Measurements from ENCODE around the gene ANKRD44. TPM values are rescaled to one million over a fixed set of nuclear protein-coding genes. Genes with fewer than 3 reads are reported as not detected.

ANKRD44 gene
- total RNA-seq, 1 experiment from 2014 or later, result 7.8 TPM

GRCh38 chr2:197256021-197256420 lies 54.6 kb downstream of the ANKRD44 start:
- CTCF ChIA-PET, result no interaction called here
- Histone ChIP-seq H3K9me3 (ENCODE audit: control insufficient read depth, insufficient read depth, low read depth, low read length) (no peaks in the 10 kb centered on the region), H3K4me1 (ENCODE audit: control insufficient read depth, insufficient read depth, low read length) (no peaks in the 10 kb centered on the region), H3K27me3 (ENCODE audit: control insufficient read depth, insufficient read depth, low read length) (no peaks in the 10 kb centered on the region), H3K27ac (ENCODE audit: low read length) (no peak overlapping the region), H3K4me3 (ENCODE audit: low read depth in 2 of 2, low read length in 2 of 2) (no peak overlapping the region), H3K36me3 (ENCODE audit: control insufficient read depth, insufficient read depth, low read length) (no peaks in the 10 kb centered on the region)
- no peak for ATAC-seq
- no peak for DNase-seq (ENCODE audit: low read depth, low spot score)
- BruUV-seq (replicated peaks), result no TSS peak
- intact Hi-C loops (cut with micrococcal nuclease; ENCODE audit: unreplicated experiment) (no loop called here), in situ Hi-C loops (cut with HindIII; ENCODE audit: low pct_unique_long_range_greater_than_20kb, low sequenced_read_pairs) (no loop called here)
- TF ChIP-seq CTCF (IDR thresholded peaks at IDR 0.05), result no peak
- TF ChIP-seq SIN3A (IDR thresholded peaks at IDR 0.05; ENCODE audit: borderline replicate concordance, insufficient read depth, low read depth, low read length), result no peak
- TF ChIP-seq POLR2AphosphoS5 (IDR thresholded peaks at IDR 0.05; ENCODE audit: low read depth, low read length), result no peak
- TF ChIP-seq, protein P1, sequence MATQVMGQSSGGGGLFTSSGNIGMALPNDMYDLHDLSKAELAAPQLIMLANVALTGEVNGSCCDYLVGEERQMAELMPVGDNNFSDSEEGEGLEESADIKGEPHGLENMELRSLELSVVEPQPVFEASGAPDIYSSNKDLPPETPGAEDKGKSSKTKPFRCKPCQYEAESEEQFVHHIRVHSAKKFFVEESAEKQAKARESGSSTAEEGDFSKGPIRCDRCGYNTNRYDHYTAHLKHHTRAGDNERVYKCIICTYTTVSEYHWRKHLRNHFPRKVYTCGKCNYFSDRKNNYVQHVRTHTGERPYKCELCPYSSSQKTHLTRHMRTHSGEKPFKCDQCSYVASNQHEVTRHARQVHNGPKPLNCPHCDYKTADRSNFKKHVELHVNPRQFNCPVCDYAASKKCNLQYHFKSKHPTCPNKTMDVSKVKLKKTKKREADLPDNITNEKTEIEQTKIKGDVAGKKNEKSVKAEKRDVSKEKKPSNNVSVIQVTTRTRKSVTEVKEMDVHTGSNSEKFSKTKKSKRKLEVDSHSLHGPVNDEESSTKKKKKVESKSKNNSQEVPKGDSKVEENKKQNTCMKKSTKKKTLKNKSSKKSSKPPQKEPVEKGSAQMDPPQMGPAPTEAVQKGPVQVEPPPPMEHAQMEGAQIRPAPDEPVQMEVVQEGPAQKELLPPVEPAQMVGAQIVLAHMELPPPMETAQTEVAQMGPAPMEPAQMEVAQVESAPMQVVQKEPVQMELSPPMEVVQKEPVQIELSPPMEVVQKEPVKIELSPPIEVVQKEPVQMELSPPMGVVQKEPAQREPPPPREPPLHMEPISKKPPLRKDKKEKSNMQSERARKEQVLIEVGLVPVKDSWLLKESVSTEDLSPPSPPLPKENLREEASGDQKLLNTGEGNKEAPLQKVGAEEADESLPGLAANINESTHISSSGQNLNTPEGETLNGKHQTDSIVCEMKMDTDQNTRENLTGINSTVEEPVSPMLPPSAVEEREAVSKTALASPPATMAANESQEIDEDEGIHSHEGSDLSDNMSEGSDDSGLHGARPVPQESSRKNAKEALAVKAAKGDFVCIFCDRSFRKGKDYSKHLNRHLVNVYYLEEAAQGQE (IDR thresholded peaks at IDR 0.05; ENCODE audit: insufficient read depth in 1 of 2, low read depth in 2 of 2, low read length in 1 of 2), result no peak
- no peak for TF ChIP-seq TCF7L2 (IDR thresholded peaks at IDR 0.05; ENCODE audit: low read depth, low read length)
- POLR2A ChIA-PET, result interaction anchor here (1.0 kb wide), 1 partner anchor 184 kb away, joined by 3 read pairs; no protein-coding TSS in a partner anchor

- in situ Hi-C loops (cut with HindIII; ENCODE audit: low pct_unique_long_range_greater_than_20kb, low sequenced_read_pairs) (no loop called here), intact Hi-C loops (cut with micrococcal nuclease; ENCODE audit: unreplicated experiment) (no loop called here)
- no TSS peak for BruUV-seq (replicated peaks)
- TF ChIP-seq CTCF (IDR thresholded peaks at IDR 0.05), result no peak
- H3K9me3 ChIP-seq (ENCODE audit: control insufficient read depth, insufficient read depth, low read depth, low read length), result no peaks in the 10 kb centered on the region
- H3K4me3 ChIP-seq (ENCODE audit: low read depth in 2 of 2, low read length in 2 of 2), result no peak overlapping the region
- DNase-seq (ENCODE audit: low read depth, low spot score) (no peak), ATAC-seq (no peak; the same call in 1 of the 2 replicates)
- no peaks in the 10 kb centered on the region for H3K27me3 ChIP-seq (ENCODE audit: control insufficient read depth, insufficient read depth, low read length)
- ChIA-PET CTCF (no interaction called here), POLR2A (interaction anchor here (1.0 kb wide), 1 partner anchor 185 kb away, joined by 3 read pairs; no protein-coding TSS in a partner anchor)
- H3K36me3 ChIP-seq (ENCODE audit: control insufficient read depth, insufficient read depth, low read length), result no peaks in the 10 kb centered on the region
- H3K4me1 ChIP-seq (ENCODE audit: control insufficient read depth, insufficient read depth, low read length), result no peaks in the 10 kb centered on the region
- H3K27ac ChIP-seq (ENCODE audit: low read length), result no peak overlapping the region
These were observed 55.0 kb downstream of the ANKRD44 start for GRCh38 chr2:197255543-197255942.
